Astrocyte (in vitro differentiated cells and primary cell): ENCODE results near the gene NPEPL1.

Source experiments
- CTCF ChIP-seq: IDR thresholded peaks from 2 replicates; pipeline ENCODE4 v1.5.1; 2011; ENCODE audit warnings: low read depth, mild to moderate bottlenecking, inconsistent platforms, low read length, moderate library complexity; ENCODE audit not compliant: insufficient read depth
- EZH2 ChIP-seq: IDR thresholded peaks from 2 replicates; pipeline ENCODE4 v1.6.1; 2012; ENCODE audit warnings: mild to moderate bottlenecking, low read length, inconsistent platforms; ENCODE audit not compliant: insufficient read depth

- TF ChIP-seq CTCF = no peak
- TF ChIP-seq EZH2 = no peak
These were observed 20.5 kb downstream of the NPEPL1 start for GRCh38 chr20:58712806-58713731.
